KMS-11 (cell line): Measurements from ENCODE around the gene ATF6B.

Source experiments
- H2AFZ ChIP-seq: fragments of 200-600 bp; sonication (generic); 2 replicates; pipeline ENCODE4 v1.6.1; 2016; ENCODE audit warnings: antibody characterized with exemption, mixed run types, low read depth
- H3K27ac ChIP-seq: fragments of 200-600 bp; sonication (generic); 2 replicates; pipeline ENCODE4 v1.6.1; 2016; ENCODE audit warnings: mild to moderate bottlenecking, mixed run types
- H3K27me3 ChIP-seq: fragments of 200-600 bp; sonication (generic); 2 replicates; pipeline ENCODE4 v1.6.1; 2017; ENCODE audit warnings: mild to moderate bottlenecking, low read depth, mixed run types, moderate library complexity; ENCODE audit not compliant: insufficient read depth
- H3K36me3 ChIP-seq: fragments of 200-600 bp; sonication (generic); 2 replicates; pipeline ENCODE4 v1.6.1; 2017; ENCODE audit warnings: mild to moderate bottlenecking, mixed run types; ENCODE audit not compliant: insufficient read depth
- H3K4me1 ChIP-seq: fragments of 200-600 bp; sonication (generic); 2 replicates; pipeline ENCODE4 v1.6.1; 2016; ENCODE audit warnings: mild to moderate bottlenecking, low read depth, mixed run types; ENCODE audit not compliant: poor library complexity, severe bottlenecking
- H3K4me2 ChIP-seq: fragments of 200-600 bp; sonication (generic); 2 replicates; pipeline ENCODE4 v1.7.0; 2016; ENCODE audit warnings: mild to moderate bottlenecking, mixed run types
- H3K4me3 ChIP-seq: fragments of 200-600 bp; sonication (generic); IDR thresholded peaks from 2 replicates; pipeline ENCODE4 v1.6.1; 2017; ENCODE audit warnings: low read depth, low read length, mixed read lengths; ENCODE audit not compliant: insufficient read depth
- H3K79me2 ChIP-seq: fragments of 200-600 bp; sonication (generic); 2 replicates; pipeline ENCODE4 v1.6.1; 2016; ENCODE audit warnings: low read depth, mixed run types; ENCODE audit not compliant: insufficient read depth
- H3K9ac ChIP-seq: fragments of 200-600 bp; sonication (generic); 2 replicates; pipeline ENCODE4 v1.6.1; 2016; ENCODE audit warnings: mild to moderate bottlenecking, mixed run types
- H4K20me1 ChIP-seq: fragments of 200-600 bp; sonication (generic); 2 replicates; pipeline ENCODE4 v1.6.1; 2016; ENCODE audit warnings: mild to moderate bottlenecking, mixed run types; ENCODE audit not compliant: insufficient read depth
- CTCF ChIP-seq: fragments of 200-600 bp; sonication (generic); conservative IDR thresholded peaks from 2 replicates; pipeline ENCODE4 v1.6.1; 2017; ENCODE audit warnings: low read depth, mild to moderate bottlenecking, antibody characterized with exemption, low read length, moderate library complexity, mixed read lengths

The ATF6B gene

GRCh38 chr6:32137454-32137853 is 9.4 kb upstream of the ATF6B start:
- no peak for TF ChIP-seq CTCF
- Histone ChIP-seq H3K79me2 (no peaks in the 10 kb centered on the region), H3K27ac (no peak overlapping the region), H3K27me3 (no peaks in the 10 kb centered on the region), H3K9ac (no peak overlapping the region), H3K4me3 (no peak overlapping the region), H3K4me1 (no peaks in the 10 kb centered on the region), H2AFZ (no peak overlapping the region), H4K20me1 (no peaks in the 10 kb centered on the region), H3K36me3 (no peaks in the 10 kb centered on the region), H3K4me2 (no peak overlapping the region)

- Histone ChIP-seq H4K20me1 (no peaks in the 10 kb centered on the region), H2AFZ (no peak overlapping the region), H3K9ac (no peak overlapping the region), H3K4me1 (peaks cover 7% of the 10 kb centered on the region), H3K79me2 (no peaks in the 10 kb centered on the region; the same call in 1 of the 2 replicates), H3K4me2 (no peak overlapping the region), H3K36me3 (no peaks in the 10 kb centered on the region), H3K27me3 (no peaks in the 10 kb centered on the region), H3K4me3 (no peak overlapping the region), H3K27ac (no peak overlapping the region)
- no peak for TF ChIP-seq CTCF
Observed at GRCh38 chr6:32133786-32134185, 5.7 kb upstream of the ATF6B start.

GRCh38 chr6:32132110-32132509 is 4.1 kb upstream of the ATF6B start:
- H3K79me2 ChIP-seq: peaks cover 5% of the 10 kb centered on the region
- no peaks in the 10 kb centered on the region for H4K20me1 ChIP-seq
- no peak overlapping the region for H3K27ac ChIP-seq
- H3K36me3 ChIP-seq: no peaks in the 10 kb centered on the region
- H3K9ac ChIP-seq: no peak overlapping the region
- TF ChIP-seq CTCF: no peak
- peaks cover 14% of the 10 kb centered on the region for H3K4me1 ChIP-seq
- no peak overlapping the region for H3K4me2 ChIP-seq
- H2AFZ ChIP-seq: no peak overlapping the region
- no peaks in the 10 kb centered on the region for H3K27me3 ChIP-seq
- H3K4me3 ChIP-seq: no peak overlapping the region

GRCh38 chr6:32131439-32131948 is 3.4 kb upstream of the ATF6B start:
- no peak overlapping the region for H3K9ac ChIP-seq
- H3K27me3 ChIP-seq: no peaks in the 10 kb centered on the region
- no peak overlapping the region for H2AFZ ChIP-seq
- no peak overlapping the region for H3K4me2 ChIP-seq
- no peak overlapping the region for H3K4me3 ChIP-seq
- TF ChIP-seq CTCF: no peak
- H3K4me1 ChIP-seq: peaks cover 20% of the 10 kb centered on the region
- no peak overlapping the region for H3K27ac ChIP-seq
- no peaks in the 10 kb centered on the region for H4K20me1 ChIP-seq
- H3K79me2 ChIP-seq: peaks cover 11% of the 10 kb centered on the region
- H3K36me3 ChIP-seq: no peaks in the 10 kb centered on the region
